Body of pancreas (tissue), 4 donors: ENCODE results near the gene MECP2.

Experiments used
- POLR2A ChIP-seq, 3 donors: fragments of 450-650 bp; IDR thresholded peaks; one replicate each; pipeline ENCODE4 v1.6.1; 2016; ENCODE audit warnings: antibody characterized with exemption in 3 of 3, mild to moderate bottlenecking in 2 of 3
- TF ChIP-seq, protein P1 (sequence below), 7 experiments: fragments of 450-650 bp in 4 of 7; fragments of 200-600 bp in 3 of 7; sonication (generic) in 3 of 7; IDR thresholded peaks; one replicate each; pipeline ENCODE4 v1.5.1; 2016 to 2019; ENCODE audit warnings: antibody characterized with exemption in 7 of 7

DNA sequence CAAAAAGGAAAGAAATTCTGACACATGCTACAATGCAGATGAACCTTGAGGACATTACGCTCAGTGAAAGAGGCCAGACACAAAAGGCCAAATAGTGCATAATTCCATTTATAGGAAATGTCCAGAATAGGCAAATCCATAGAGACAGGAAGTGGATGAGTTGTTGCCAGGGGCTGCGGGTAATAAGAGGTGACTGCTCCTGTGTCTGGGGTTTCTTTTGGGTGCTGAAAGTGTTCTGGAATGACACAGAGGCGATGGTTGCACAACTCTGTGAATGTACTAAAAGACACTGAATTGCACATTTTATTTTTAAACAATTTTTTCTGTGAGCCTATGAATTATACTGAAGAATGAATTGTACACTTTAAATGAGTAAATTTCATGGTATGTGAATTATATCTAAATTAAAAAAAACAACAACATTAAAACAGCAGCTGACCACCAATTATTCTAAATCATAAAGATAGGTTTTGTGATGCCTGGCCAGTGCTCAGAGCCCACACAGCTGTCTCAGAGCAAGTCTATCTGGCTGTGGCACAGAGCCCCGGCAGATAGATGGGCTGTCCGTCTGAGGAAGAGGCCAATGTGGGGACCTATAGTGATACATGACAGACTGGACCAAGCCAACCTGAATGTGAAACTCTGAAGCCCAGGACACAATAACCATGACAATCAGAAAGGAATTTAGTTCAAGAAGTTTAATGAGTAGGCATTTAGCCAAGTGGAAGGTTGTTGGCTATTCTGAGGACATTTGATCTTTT, 54.3 kb downstream of the MECP2 start:
- TF ChIP-seq POLR2A (IDR thresholded peaks at IDR 0.05) = no peak
- TF ChIP-seq, protein P1, sequence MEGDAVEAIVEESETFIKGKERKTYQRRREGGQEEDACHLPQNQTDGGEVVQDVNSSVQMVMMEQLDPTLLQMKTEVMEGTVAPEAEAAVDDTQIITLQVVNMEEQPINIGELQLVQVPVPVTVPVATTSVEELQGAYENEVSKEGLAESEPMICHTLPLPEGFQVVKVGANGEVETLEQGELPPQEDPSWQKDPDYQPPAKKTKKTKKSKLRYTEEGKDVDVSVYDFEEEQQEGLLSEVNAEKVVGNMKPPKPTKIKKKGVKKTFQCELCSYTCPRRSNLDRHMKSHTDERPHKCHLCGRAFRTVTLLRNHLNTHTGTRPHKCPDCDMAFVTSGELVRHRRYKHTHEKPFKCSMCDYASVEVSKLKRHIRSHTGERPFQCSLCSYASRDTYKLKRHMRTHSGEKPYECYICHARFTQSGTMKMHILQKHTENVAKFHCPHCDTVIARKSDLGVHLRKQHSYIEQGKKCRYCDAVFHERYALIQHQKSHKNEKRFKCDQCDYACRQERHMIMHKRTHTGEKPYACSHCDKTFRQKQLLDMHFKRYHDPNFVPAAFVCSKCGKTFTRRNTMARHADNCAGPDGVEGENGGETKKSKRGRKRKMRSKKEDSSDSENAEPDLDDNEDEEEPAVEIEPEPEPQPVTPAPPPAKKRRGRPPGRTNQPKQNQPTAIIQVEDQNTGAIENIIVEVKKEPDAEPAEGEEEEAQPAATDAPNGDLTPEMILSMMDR (IDR thresholded peaks at IDR 0.05) = no peak
